ENCODE data around the gene LGR6.

LGR6 gene

GRCh38 chr1:202201971-202202370, 8.4 kb downstream of the LGR6 start:
- H2BK12ac ChIP-seq (ENCODE audit: low read length) = no peak overlapping the region
- no peak overlapping the region for H3K4ac ChIP-seq (ENCODE audit: low read depth, low read length)
- no peak overlapping the region for H3K18ac ChIP-seq (ENCODE audit: low read length)
- WGBS (ENCODE audit: extremely low coverage, insufficient coverage, insufficient read length) = no CpG with 5 or more reads among the region's 4 CpGs
- no peak overlapping the region for H2BK5ac ChIP-seq (ENCODE audit: low read depth, low read length, poor library complexity)
- H3K4me2 ChIP-seq (ENCODE audit: low read length) = no peak overlapping the region
- DNase-seq = no peak
- H4K8ac ChIP-seq (ENCODE audit: low read depth, low read length) = no peak overlapping the region
- no peak overlapping the region for H2AFZ ChIP-seq (ENCODE audit: insufficient read depth, low read length, poor library complexity)
- no peaks in the 10 kb centered on the region for H3K79me1 ChIP-seq (ENCODE audit: low read length)
- H3K4me1 ChIP-seq (ENCODE audit: control insufficient read depth in 1 of 2, insufficient read depth in 2 of 2, low read length in 2 of 2) = no peaks in the 10 kb centered on the region
- H2AK5ac ChIP-seq (ENCODE audit: low read length) = no peak overlapping the region
- H3K27me3 ChIP-seq (ENCODE audit: insufficient read depth, low read length) = no peaks in the 10 kb centered on the region
- no peak overlapping the region for H2BK120ac ChIP-seq (ENCODE audit: insufficient read depth, low read length, poor library complexity)
- H4K12ac ChIP-seq (ENCODE audit: low read depth, low read length) = no peak overlapping the region
- no peak overlapping the region for H3K14ac ChIP-seq (ENCODE audit: low read length)
- no peaks in the 10 kb centered on the region for H3K79me2 ChIP-seq (ENCODE audit: control insufficient read depth, insufficient read depth, low read length, poor library complexity)
- H3K27ac ChIP-seq (ENCODE audit: low read depth, low read length) = no peak overlapping the region
- H3K36me3 ChIP-seq (ENCODE audit: control insufficient read depth in 1 of 2, insufficient read depth in 2 of 2, low read length in 2 of 2) = no peaks in the 10 kb centered on the region
- no peak overlapping the region for H4K91ac ChIP-seq (ENCODE audit: low read depth, low read length)
- H3K9me3 ChIP-seq (ENCODE audit: insufficient read depth, low read depth, low read length) = peaks cover 2% of the 10 kb centered on the region
- no peak overlapping the region for H3K9ac ChIP-seq (ENCODE audit: low read length)
- H3K23ac ChIP-seq (ENCODE audit: low read length) = no peak overlapping the region
- no peak overlapping the region for H3K4me3 ChIP-seq (ENCODE audit: low read depth, low read length)

- Histone ChIP-seq H3K79me2 (ENCODE audit: control insufficient read depth, insufficient read depth, low read length, poor library complexity) (no peaks in the 10 kb centered on the region), H3K14ac (ENCODE audit: low read length) (no peak overlapping the region), H4K8ac (ENCODE audit: low read depth, low read length) (no peak overlapping the region), H4K91ac (ENCODE audit: low read depth, low read length) (no peak overlapping the region), H3K4me3 (ENCODE audit: low read depth, low read length) (no peak overlapping the region), H3K79me1 (ENCODE audit: low read length) (no peaks in the 10 kb centered on the region), H3K36me3 (ENCODE audit: control insufficient read depth in 1 of 2, insufficient read depth in 2 of 2, low read length in 2 of 2) (no peaks in the 10 kb centered on the region), H2BK120ac (ENCODE audit: insufficient read depth, low read length, poor library complexity) (no peak overlapping the region), H2BK5ac (ENCODE audit: low read depth, low read length, poor library complexity) (no peak overlapping the region), H3K4me1 (ENCODE audit: control insufficient read depth in 1 of 2, insufficient read depth in 2 of 2, low read length in 2 of 2) (no peaks in the 10 kb centered on the region), H3K18ac (ENCODE audit: low read length) (no peak overlapping the region), H2BK12ac (ENCODE audit: low read length) (no peak overlapping the region), H3K9ac (ENCODE audit: low read length) (no peak overlapping the region), H3K4me2 (ENCODE audit: low read length) (no peak overlapping the region), H2AFZ (ENCODE audit: insufficient read depth, low read length, poor library complexity) (no peak overlapping the region), H3K27me3 (ENCODE audit: insufficient read depth, low read length) (no peaks in the 10 kb centered on the region), H3K27ac (ENCODE audit: low read depth, low read length) (no peak overlapping the region), H3K9me3 (ENCODE audit: insufficient read depth, low read depth, low read length) (peaks cover 5% of the 10 kb centered on the region), H3K23ac (ENCODE audit: low read length) (no peak overlapping the region), H4K12ac (ENCODE audit: low read depth, low read length) (no peak overlapping the region), H2AK5ac (ENCODE audit: low read length) (no peak overlapping the region), H3K4ac (ENCODE audit: low read depth, low read length) (no peak overlapping the region)
- no peak for DNase-seq
- no CpG with 5 or more reads among the region's 7 CpGs for WGBS (ENCODE audit: extremely low coverage, insufficient coverage, insufficient read length)
These were observed 9.0 kb downstream of the LGR6 start for GRCh38 chr1:202202500-202203168.

- no peak overlapping the region for H4K91ac ChIP-seq (ENCODE audit: low read depth, low read length)
- no peak overlapping the region for H3K9ac ChIP-seq (ENCODE audit: low read length)
- no peak overlapping the region for H3K4me2 ChIP-seq (ENCODE audit: low read length)
- H2BK5ac ChIP-seq (ENCODE audit: low read depth, low read length, poor library complexity) = no peak overlapping the region
- H2AK5ac ChIP-seq (ENCODE audit: low read length) = no peak overlapping the region
- H3K79me2 ChIP-seq (ENCODE audit: control insufficient read depth, insufficient read depth, low read length, poor library complexity) = no peaks in the 10 kb centered on the region
- no peak overlapping the region for H3K23ac ChIP-seq (ENCODE audit: low read length)
- no peak overlapping the region for H2BK12ac ChIP-seq (ENCODE audit: low read length)
- no peak overlapping the region for H4K12ac ChIP-seq (ENCODE audit: low read depth, low read length)
- H3K27me3 ChIP-seq (ENCODE audit: insufficient read depth, low read length) = no peaks in the 10 kb centered on the region
- no peak for DNase-seq
- H4K8ac ChIP-seq (ENCODE audit: low read depth, low read length) = no peak overlapping the region
- no peak overlapping the region for H3K27ac ChIP-seq (ENCODE audit: low read depth, low read length)
- H3K14ac ChIP-seq (ENCODE audit: low read length) = no peak overlapping the region
- no peak overlapping the region for H3K4ac ChIP-seq (ENCODE audit: low read depth, low read length)
- no peak overlapping the region for H3K4me3 ChIP-seq (ENCODE audit: low read depth, low read length)
- H3K4me1 ChIP-seq (ENCODE audit: control insufficient read depth in 1 of 2, insufficient read depth in 2 of 2, low read length in 2 of 2) = no peaks in the 10 kb centered on the region
- no CpG with 5 or more reads among the region's 13 CpGs for WGBS (ENCODE audit: extremely low coverage, insufficient coverage, insufficient read length)
- no peaks in the 10 kb centered on the region for H3K79me1 ChIP-seq (ENCODE audit: low read length)
- H3K36me3 ChIP-seq (ENCODE audit: control insufficient read depth in 1 of 2, insufficient read depth in 2 of 2, low read length in 2 of 2) = no peaks in the 10 kb centered on the region
- no peak overlapping the region for H3K18ac ChIP-seq (ENCODE audit: low read length)
- peaks cover 5% of the 10 kb centered on the region for H3K9me3 ChIP-seq (ENCODE audit: insufficient read depth, low read depth, low read length)
- H2BK120ac ChIP-seq (ENCODE audit: insufficient read depth, low read length, poor library complexity) = no peak overlapping the region
- H2AFZ ChIP-seq (ENCODE audit: insufficient read depth, low read length, poor library complexity) = no peak overlapping the region
These were observed 9.8 kb downstream of the LGR6 start for GRCh38 chr1:202203238-202204039.

- H2AK5ac ChIP-seq (ENCODE audit: low read length) = no peak overlapping the region
- WGBS (ENCODE audit: extremely low coverage, insufficient coverage, insufficient read length) = no CpG with 5 or more reads among the region's 1 CpG
- H3K36me3 ChIP-seq (ENCODE audit: control insufficient read depth in 1 of 2, insufficient read depth in 2 of 2, low read length in 2 of 2) = no peaks in the 10 kb centered on the region
- H3K9ac ChIP-seq (ENCODE audit: low read length) = no peak overlapping the region
- H2BK5ac ChIP-seq (ENCODE audit: low read depth, low read length, poor library complexity) = no peak overlapping the region
- H4K8ac ChIP-seq (ENCODE audit: low read depth, low read length) = no peak overlapping the region
- H3K9me3 ChIP-seq (ENCODE audit: insufficient read depth, low read depth, low read length) = peaks cover 5% of the 10 kb centered on the region
- no peak overlapping the region for H3K18ac ChIP-seq (ENCODE audit: low read length)
- H4K12ac ChIP-seq (ENCODE audit: low read depth, low read length) = no peak overlapping the region
- no peak overlapping the region for H3K4me2 ChIP-seq (ENCODE audit: low read length)
- H3K4me3 ChIP-seq (ENCODE audit: low read depth, low read length) = no peak overlapping the region
- no peaks in the 10 kb centered on the region for H3K79me2 ChIP-seq (ENCODE audit: control insufficient read depth, insufficient read depth, low read length, poor library complexity)
- H2BK12ac ChIP-seq (ENCODE audit: low read length) = no peak overlapping the region
- H4K91ac ChIP-seq (ENCODE audit: low read depth, low read length) = no peak overlapping the region
- H3K14ac ChIP-seq (ENCODE audit: low read length) = no peak overlapping the region
- no peaks in the 10 kb centered on the region for H3K27me3 ChIP-seq (ENCODE audit: insufficient read depth, low read length)
- H3K79me1 ChIP-seq (ENCODE audit: low read length) = no peaks in the 10 kb centered on the region
- no peak overlapping the region for H3K23ac ChIP-seq (ENCODE audit: low read length)
- H3K27ac ChIP-seq (ENCODE audit: low read depth, low read length) = no peak overlapping the region
- DNase-seq = no peak
- no peaks in the 10 kb centered on the region for H3K4me1 ChIP-seq (ENCODE audit: control insufficient read depth in 1 of 2, insufficient read depth in 2 of 2, low read length in 2 of 2)
- H2AFZ ChIP-seq (ENCODE audit: insufficient read depth, low read length, poor library complexity) = no peak overlapping the region
- no peak overlapping the region for H2BK120ac ChIP-seq (ENCODE audit: insufficient read depth, low read length, poor library complexity)
- no peak overlapping the region for H3K4ac ChIP-seq (ENCODE audit: low read depth, low read length)
These were observed 10.5 kb downstream of the LGR6 start for GRCh38 chr1:202204065-202204464.

All from trophoblast cell (in vitro differentiated cells and primary cell).